HL-60 (cell line): ENCODE results near the gene GRM8.

Experiments used
- DNase-seq, 2 experiments: peaks; one replicate each; pipeline ENCODE4 v3.0.0-alpha.2; 2010 to 2020; ENCODE audit warnings: low read depth in 1 of 2, low spot score in 1 of 2
- H3K27ac ChIP-seq: fragments of 250-450 bp; sonication (Bioruptor Pico); replicated peaks from 2 replicates; pipeline ENCODE4 v1.5.1; 2020; ENCODE audit warnings: mild to moderate bottlenecking, moderate library complexity
- H3K27me3 ChIP-seq: fragments of 250-450 bp; sonication (Bioruptor Pico); 2 replicates; pipeline ENCODE4 v1.5.1; 2021; ENCODE audit warnings: mild to moderate bottlenecking, moderate library complexity; ENCODE audit not compliant: insufficient read depth, poor library complexity, severe bottlenecking
- H3K4me3 ChIP-seq: replicated peaks from 2 replicates; pipeline ENCODE4 v1.5.1; 2011; ENCODE audit warnings: mild to moderate bottlenecking, control low read depth, low read length; ENCODE audit not compliant: insufficient read depth
- CTCF ChIP-seq: IDR thresholded peaks from one replicate; pipeline ENCODE4 v1.5.1; 2011; ENCODE audit warnings: low read length, control low read depth, inconsistent platforms; ENCODE audit not compliant: insufficient read depth
- GABPA ChIP-seq: IDR thresholded peaks from 2 replicates; pipeline ENCODE4 v1.6.1; 2012; ENCODE audit warnings: low read depth
- POLR2AphosphoS5 ChIP-seq: IDR thresholded peaks from 2 replicates; pipeline ENCODE4 v1.6.1; 2012; ENCODE audit warnings: low read depth
- REST ChIP-seq: IDR thresholded peaks from 2 replicates; pipeline ENCODE4 v1.6.1; 2012; ENCODE audit warnings: low read depth; ENCODE audit not compliant: insufficient replicate concordance
- SPI1 ChIP-seq: IDR thresholded peaks from 2 replicates; pipeline ENCODE4 v1.6.1; 2012; ENCODE audit warnings: low read depth, mild to moderate bottlenecking, borderline replicate concordance

Gene GRM8

DNA sequence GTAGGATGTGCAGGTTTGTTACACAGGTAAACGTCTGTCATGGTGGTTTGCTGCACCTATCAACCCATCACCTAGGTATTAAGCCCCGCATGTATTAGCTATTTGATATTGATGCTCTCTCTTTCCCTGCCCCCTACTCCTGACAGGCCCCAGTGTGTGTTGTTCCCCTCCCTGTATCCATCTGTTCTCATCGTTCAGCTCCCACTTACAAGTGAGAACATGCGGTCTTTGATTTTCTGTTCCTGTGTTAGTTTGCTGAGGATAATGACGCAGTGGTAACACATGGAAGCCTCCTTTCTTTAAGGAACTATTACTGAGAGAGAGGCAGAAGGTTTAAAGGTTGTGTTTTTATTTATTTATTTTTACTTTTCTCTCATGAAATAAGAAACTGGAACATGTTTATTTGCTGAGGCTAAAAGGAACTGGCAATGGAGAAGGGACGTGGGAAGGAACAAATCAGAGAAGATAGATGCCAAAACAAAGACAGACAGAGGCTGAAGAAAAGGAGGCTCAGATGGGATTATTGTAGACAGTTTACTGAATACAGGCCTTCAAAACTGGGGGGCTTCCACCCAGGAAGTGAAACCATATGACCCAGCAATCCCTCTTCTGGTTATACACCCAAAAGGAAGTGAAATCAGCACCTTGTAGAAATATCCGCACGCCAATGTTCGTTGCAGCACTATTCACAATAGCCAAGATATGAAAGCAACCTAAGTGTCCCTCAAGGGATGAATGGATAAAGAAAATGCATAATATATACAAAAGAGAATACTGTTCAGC, 556.3 kb downstream of the GRM8 start:
- Histone ChIP-seq H3K27me3 (no peaks in the 10 kb centered on the region), H3K27ac (no peak overlapping the region), H3K4me3 (no peak overlapping the region)
- TF ChIP-seq SPI1 (no peak), GABPA (no peak)
- DNase-seq, result no peak

- Histone ChIP-seq H3K27ac (no peak overlapping the region), H3K27me3 (no peaks in the 10 kb centered on the region), H3K4me3 (no peak overlapping the region)
- no peak for TF ChIP-seq GABPA
- TF ChIP-seq CTCF, result no peak
- TF ChIP-seq POLR2AphosphoS5, result no peak
- TF ChIP-seq SPI1, result no peak
- no peak for TF ChIP-seq REST
- no peak for DNase-seq
These were observed 561.6 kb downstream of the GRM8 start for GRCh38 chr7:126690848-126691751.

- H3K27me3 ChIP-seq, result no peaks in the 10 kb centered on the region
- H3K27ac ChIP-seq, result no peak overlapping the region
- no peak for DNase-seq
- H3K4me3 ChIP-seq, result no peak overlapping the region
- TF ChIP-seq GABPA (no peak), POLR2AphosphoS5 (no peak), SPI1 (no peak), CTCF (no peak), REST (no peak)
These were observed 562.6 kb downstream of the GRM8 start for GRCh38 chr7:126690104-126690503.

GRCh38 chr7:126689037-126689436, 563.7 kb downstream of the GRM8 start:
- Histone ChIP-seq H3K4me3 (no peak overlapping the region), H3K27me3 (no peaks in the 10 kb centered on the region), H3K27ac (no peak overlapping the region)
- TF ChIP-seq GABPA (no peak), REST (no peak), SPI1 (no peak), CTCF (no peak)
- DNase-seq, result no peak
